Measurements from ENCODE around the gene RAI14. TPM values are rescaled to one million over a fixed set of nuclear protein-coding genes. Genes with fewer than 3 reads are reported as not detected.
A peak's percentile ranks its signal among the peaks of the same experiment; 100 is the strongest.

The RAI14 gene
- total RNA-seq, 1 donor from 2014 or later, result 260 TPM

- Mint-ChIP-seq H3K4me1 (ENCODE audit: low read depth) (peaks cover 20% of the 10 kb centered on the region), H3K27ac (ENCODE audit: unreplicated experiment) (peak within 1 kb of the TSS; percentile 86), H3K36me3 (ENCODE audit: low read depth) (peaks cover 3% of the 10 kb centered on the region), H3K9me3 (ENCODE audit: low read depth) (no peaks in the 10 kb centered on the region), H3K27me3 (ENCODE audit: low read depth) (no peaks in the 10 kb centered on the region), H3K4me3 (ENCODE audit: unreplicated experiment) (peak within 1 kb of the TSS; percentile 91)
- DNase-seq (ENCODE audit: low spot score), result peak; percentile 96
- TF ChIP-seq CTCF (IDR thresholded peaks at IDR 0.05), result no peak
These were observed 182.9 kb downstream of the RAI14 start, which contains the start of gene TTC23L for GRCh38 chr5:34838785-34839714. Gene TTC23L (plus strand): TSS chr5:34839164. CDS start chr5:34840672, 1,508 bp downstream.

- H3K4me1 Mint-ChIP-seq (ENCODE audit: low read depth), result peaks cover 21% of the 10 kb centered on the region
- no peak for DNase-seq (ENCODE audit: low spot score)
- no peak for TF ChIP-seq CTCF (IDR thresholded peaks at IDR 0.05)
- H3K36me3 Mint-ChIP-seq (ENCODE audit: low read depth), result no peaks in the 10 kb centered on the region
- no peak overlapping the region for H3K27ac Mint-ChIP-seq (ENCODE audit: unreplicated experiment)
- no peaks in the 10 kb centered on the region for H3K27me3 Mint-ChIP-seq (ENCODE audit: low read depth)
- H3K9me3 Mint-ChIP-seq (ENCODE audit: low read depth), result no peaks in the 10 kb centered on the region
- H3K4me3 Mint-ChIP-seq (ENCODE audit: unreplicated experiment), result no peak overlapping the region
These were observed 185.7 kb downstream of the RAI14 start for GRCh38 chr5:34841816-34842215.

DNA sequence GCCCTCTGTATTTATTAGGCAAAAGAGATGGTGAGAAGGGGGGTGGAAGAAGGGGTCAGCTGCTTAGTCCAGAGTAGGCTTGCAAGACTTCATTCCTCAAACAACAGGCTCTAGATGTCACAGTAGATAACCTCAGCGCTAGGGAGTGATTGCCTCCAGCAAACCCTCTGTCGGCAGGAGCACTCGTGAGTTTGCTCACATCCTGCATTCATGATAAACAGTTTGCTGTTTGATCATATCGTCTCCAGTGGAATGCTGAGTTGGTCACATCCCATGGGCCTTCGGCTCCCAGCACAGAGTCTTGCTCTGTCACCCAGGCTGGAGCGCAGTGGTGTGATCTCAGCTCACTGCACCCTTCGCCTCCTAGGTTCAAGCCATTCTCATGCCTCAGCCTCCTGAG is 186.4 kb downstream of the RAI14 start:
- DNase-seq (ENCODE audit: low spot score), result no peak
- TF ChIP-seq CTCF (IDR thresholded peaks at IDR 0.05), result no peak
- Mint-ChIP-seq H3K27me3 (ENCODE audit: low read depth) (no peaks in the 10 kb centered on the region), H3K27ac (ENCODE audit: unreplicated experiment) (no peak overlapping the region), H3K9me3 (ENCODE audit: low read depth) (no peaks in the 10 kb centered on the region), H3K4me1 (ENCODE audit: low read depth) (peaks cover 21% of the 10 kb centered on the region), H3K4me3 (ENCODE audit: unreplicated experiment) (no peak overlapping the region), H3K36me3 (ENCODE audit: low read depth) (no peaks in the 10 kb centered on the region)

DNA sequence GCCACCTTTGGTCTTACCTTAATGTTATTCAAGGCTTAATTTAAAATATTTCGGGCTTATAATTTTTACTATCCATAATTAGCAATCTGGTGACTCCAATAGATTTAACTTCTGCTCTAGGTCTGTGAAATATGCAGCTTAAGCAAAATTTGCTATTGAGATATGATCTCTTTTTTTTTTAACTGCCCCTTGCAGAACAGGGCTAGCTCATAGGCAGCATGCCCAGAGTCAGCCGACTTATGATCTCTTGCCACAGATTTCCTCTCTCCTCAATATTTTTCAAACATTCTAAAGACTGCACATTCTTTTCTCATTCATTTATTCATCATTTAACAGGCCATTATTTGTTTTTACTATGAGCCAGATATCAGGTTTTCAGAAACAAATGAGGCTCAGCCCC is 187.4 kb downstream of the RAI14 start:
- H3K4me1 Mint-ChIP-seq (ENCODE audit: low read depth), result peaks cover 17% of the 10 kb centered on the region
- peaks cover 5% of the 10 kb centered on the region for H3K9me3 Mint-ChIP-seq (ENCODE audit: low read depth)
- peaks cover 1% of the 10 kb centered on the region for H3K36me3 Mint-ChIP-seq (ENCODE audit: low read depth)
- no peak overlapping the region for H3K4me3 Mint-ChIP-seq (ENCODE audit: unreplicated experiment)
- H3K27ac Mint-ChIP-seq (ENCODE audit: unreplicated experiment), result peak overlapping the region; percentile 0
- TF ChIP-seq CTCF (IDR thresholded peaks at IDR 0.05), result no peak
- H3K27me3 Mint-ChIP-seq (ENCODE audit: low read depth), result no peaks in the 10 kb centered on the region
- no peak for DNase-seq (ENCODE audit: low spot score)

DNA sequence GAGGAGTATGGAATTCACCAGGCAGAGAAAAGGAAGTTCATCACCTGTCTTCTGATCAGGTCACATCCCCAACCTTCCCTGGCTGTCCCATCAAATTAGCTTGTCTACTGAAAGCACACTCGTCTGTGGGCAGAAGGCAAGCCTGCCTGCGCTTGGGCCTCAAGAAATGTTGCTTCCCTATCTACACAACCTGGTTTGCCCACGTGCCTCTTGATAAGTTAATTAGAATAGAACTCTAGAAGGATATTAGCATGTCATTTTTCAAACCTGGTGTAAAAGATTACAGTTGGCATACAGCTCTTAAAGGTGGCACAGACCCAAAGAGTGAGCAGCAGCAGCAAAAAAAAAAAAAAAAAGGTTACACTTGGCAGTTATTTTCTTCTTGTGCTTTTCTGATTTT is 188.0 kb downstream of the RAI14 start:
- no peak for TF ChIP-seq CTCF (IDR thresholded peaks at IDR 0.05)
- Mint-ChIP-seq H3K27me3 (ENCODE audit: low read depth) (no peaks in the 10 kb centered on the region), H3K27ac (ENCODE audit: unreplicated experiment) (no peak overlapping the region), H3K36me3 (ENCODE audit: low read depth) (peaks cover 3% of the 10 kb centered on the region), H3K9me3 (ENCODE audit: low read depth) (peaks cover 6% of the 10 kb centered on the region), H3K4me3 (ENCODE audit: unreplicated experiment) (no peak overlapping the region), H3K4me1 (ENCODE audit: low read depth) (peaks cover 13% of the 10 kb centered on the region)
- DNase-seq (ENCODE audit: low spot score), result no peak
